ENCODE data around the gene FAM83G.

DNA sequence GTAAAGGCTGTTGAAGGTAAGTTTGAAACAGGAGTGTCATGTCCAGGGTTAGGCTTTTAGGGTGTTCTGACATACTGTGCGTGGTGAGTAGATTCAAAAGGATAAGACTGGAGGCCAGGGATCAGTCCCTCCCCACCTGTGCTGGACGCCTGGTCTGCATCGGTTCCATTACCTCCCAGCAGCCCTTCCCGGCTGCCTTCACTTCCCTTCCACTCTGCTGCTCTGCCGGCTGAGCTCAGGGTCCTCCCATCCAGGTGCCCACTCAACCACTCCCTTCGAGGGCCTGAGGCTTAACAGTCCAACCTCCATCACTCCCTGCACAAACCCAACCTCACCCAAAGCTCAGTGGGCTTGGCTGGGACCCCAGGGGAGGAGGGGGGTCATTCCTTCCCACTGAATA is 56.7 kb downstream of the FAM83G start:
- TF ChIP-seq, protein P1, sequence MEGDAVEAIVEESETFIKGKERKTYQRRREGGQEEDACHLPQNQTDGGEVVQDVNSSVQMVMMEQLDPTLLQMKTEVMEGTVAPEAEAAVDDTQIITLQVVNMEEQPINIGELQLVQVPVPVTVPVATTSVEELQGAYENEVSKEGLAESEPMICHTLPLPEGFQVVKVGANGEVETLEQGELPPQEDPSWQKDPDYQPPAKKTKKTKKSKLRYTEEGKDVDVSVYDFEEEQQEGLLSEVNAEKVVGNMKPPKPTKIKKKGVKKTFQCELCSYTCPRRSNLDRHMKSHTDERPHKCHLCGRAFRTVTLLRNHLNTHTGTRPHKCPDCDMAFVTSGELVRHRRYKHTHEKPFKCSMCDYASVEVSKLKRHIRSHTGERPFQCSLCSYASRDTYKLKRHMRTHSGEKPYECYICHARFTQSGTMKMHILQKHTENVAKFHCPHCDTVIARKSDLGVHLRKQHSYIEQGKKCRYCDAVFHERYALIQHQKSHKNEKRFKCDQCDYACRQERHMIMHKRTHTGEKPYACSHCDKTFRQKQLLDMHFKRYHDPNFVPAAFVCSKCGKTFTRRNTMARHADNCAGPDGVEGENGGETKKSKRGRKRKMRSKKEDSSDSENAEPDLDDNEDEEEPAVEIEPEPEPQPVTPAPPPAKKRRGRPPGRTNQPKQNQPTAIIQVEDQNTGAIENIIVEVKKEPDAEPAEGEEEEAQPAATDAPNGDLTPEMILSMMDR (IDR thresholded peaks at IDR 0.05), result no peak
- TF ChIP-seq POLR2AphosphoS5 (IDR thresholded peaks at IDR 0.05), result no peak
